ENCODE measurements around the gene AMPD3.

AMPD3 gene

GRCh38 chr11:10461276-10461790, 6.3 kb downstream of the AMPD3 start:
- DNase-seq (ENCODE audit: low read depth) = no peak

GRCh38 chr11:10462746-10463300, 7.8 kb downstream of the AMPD3 start:
- DNase-seq (ENCODE audit: low read depth) = no peak

- DNase-seq (ENCODE audit: low read depth) = no peak
Observed at GRCh38 chr11:10473371-10473770, 18.3 kb downstream of the AMPD3 start.

- DNase-seq (ENCODE audit: low read depth) = no peak
Observed at GRCh38 chr11:10474551-10474950, 19.5 kb downstream of the AMPD3 start.

- no peak for DNase-seq (ENCODE audit: low read depth)
Observed at GRCh38 chr11:10476342-10476741, 21.3 kb downstream of the AMPD3 start.

GRCh38 chr11:10476927-10477689, 22.0 kb downstream of the AMPD3 start:
- DNase-seq (ENCODE audit: low read depth) = no peak

- DNase-seq (ENCODE audit: low read depth) = no peak
Observed at GRCh38 chr11:10477690-10478046, 22.6 kb downstream of the AMPD3 start.

GRCh38 chr11:10478066-10478465, 23.0 kb downstream of the AMPD3 start:
- no peak for DNase-seq (ENCODE audit: low read depth)

- DNase-seq (ENCODE audit: low read depth) = no peak
Observed at GRCh38 chr11:10478574-10479550, 23.8 kb downstream of the AMPD3 start.

GRCh38 chr11:10480026-10480425, 25.0 kb downstream of the AMPD3 start:
- no peak for DNase-seq (ENCODE audit: low read depth)

GRCh38 chr11:10480760-10481159, 25.7 kb downstream of the AMPD3 start:
- DNase-seq (ENCODE audit: low read depth) = no peak

GRCh38 chr11:10481560-10482349, 26.7 kb downstream of the AMPD3 start:
- no peak for DNase-seq (ENCODE audit: low read depth)

GRCh38 chr11:10483174-10483573, 28.1 kb downstream of the AMPD3 start:
- no peak for DNase-seq (ENCODE audit: low read depth)

GRCh38 chr11:10483584-10483983, 28.5 kb downstream of the AMPD3 start:
- no peak for DNase-seq (ENCODE audit: low read depth)

GRCh38 chr11:10484461-10485180, 29.6 kb downstream of the AMPD3 start:
- no peak for DNase-seq (ENCODE audit: low read depth)

GRCh38 chr11:10485646-10486045, 30.6 kb downstream of the AMPD3 start:
- no peak for DNase-seq (ENCODE audit: low read depth)

- DNase-seq (ENCODE audit: low read depth) = no peak
Observed at GRCh38 chr11:10486161-10486840, 31.2 kb downstream of the AMPD3 start.

GRCh38 chr11:10487002-10487647, 32.1 kb downstream of the AMPD3 start:
- no peak for DNase-seq (ENCODE audit: low read depth)

- DNase-seq (ENCODE audit: low read depth) = no peak
Observed at GRCh38 chr11:10488121-10488933, 33.3 kb downstream of the AMPD3 start.
